IMR-90 (cell line): ENCODE results near the gene ACAN.

Experiments used
- CTCF ChIP-seq: conservative IDR thresholded peaks from 2 replicates; pipeline ENCODE4 v1.5.1; 2012; ENCODE audit warnings: mild to moderate bottlenecking, low read depth, low read length, improper control_type of control experiment
- POLR2A ChIP-seq: IDR thresholded peaks from 2 replicates; pipeline ENCODE4 v1.6.1; 2012; ENCODE audit warnings: mild to moderate bottlenecking, low read depth, low read length

GRCh38 chr15:88791637-88792036 lies 11.6 kb upstream of the ACAN start:
- no peak for TF ChIP-seq CTCF
- TF ChIP-seq POLR2A = no peak
